ENCODE data around the gene HLA-DPB1. TPM values are rescaled to one million over a fixed set of nuclear protein-coding genes. Genes with fewer than 3 reads are reported as not detected.
A peak's percentile ranks its signal among the peaks of the same experiment; 100 is the strongest.

The HLA-DPB1 gene
- total and polyA plus RNA-seq, 5 experiments from 2014 or later, result 42.8 to 228 (median 62.2) TPM

GRCh38 chr6:33073431-33073871, 2.3 kb upstream of the HLA-DPB1 start, which contains the start of gene HLA-DPA1:
Gene HLA-DPA1 (minus strand): TSS chr6:33073649.
- ATAC-seq (peak; percentile 53 to 62), DNase-seq (peak in 7 of 10 donors; percentile 16 to 60 (median 38))
- peaks cover 26 to 72% (median 58%) of the 10 kb centered on the region in 4 donors for H3K4me1 Mint-ChIP-seq
- H3K27me3 Mint-ChIP-seq, result peaks cover 0 to 14% (median 0%) of the 10 kb centered on the region in 5 donors
- H3K9me3 Mint-ChIP-seq, result no peaks in the 10 kb centered on the region
- H3K4me3 Mint-ChIP-seq, result peak within 1 kb of the TSS; percentile 65 to 95 (median 88)
- peak within 1 kb of the TSS; percentile 32 to 96 (median 88) for H3K27ac Mint-ChIP-seq
- H3K36me3 Mint-ChIP-seq, result peaks cover 4 to 9% (median 5%) of the 10 kb centered on the region in 3 donors
- POLR2A ChIA-PET, result interaction anchor here (0.6 to 1.6 kb wide), 8 partner anchors 23 to 1240 kb away, joined by 3 to 5 read pairs (median 4); no protein-coding TSS in a partner anchor

GRCh38 chr6:33075208-33075567, 602 bp upstream of the HLA-DPB1 start:
- H3K27ac Mint-ChIP-seq, result peak overlapping the region; percentile 71 to 97 (median 92)

GRCh38 chr6:33076406-33076934, 680 bp downstream of the HLA-DPB1 start:
- H3K4me3 Mint-ChIP-seq, result peak overlapping the region; percentile 84 to 96 (median 89)
- peaks cover 36 to 86% (median 73%) of the 10 kb centered on the region in 4 donors for H3K4me1 Mint-ChIP-seq
- POLR2A ChIA-PET, result interaction anchor here (1.3 to 2.0 kb wide), 2 partner anchors 105 to 193 kb away, joined by 3 to 14 read pairs; no protein-coding TSS in a partner anchor
- peaks cover 0 to 8% (median 0%) of the 10 kb centered on the region in 3 donors for H3K36me3 Mint-ChIP-seq
- no peaks in the 10 kb centered on the region for H3K9me3 Mint-ChIP-seq
- no peak for DNase-seq
- peak overlapping the region; percentile 71 to 97 (median 92) for H3K27ac Mint-ChIP-seq
- H3K27me3 Mint-ChIP-seq, result peaks cover 0 to 8% (median 0%) of the 10 kb centered on the region in 5 donors
- ATAC-seq, result peak in 1 of 2 donors; percentile 1

More at GRCh38 chr6:33075208-33075567, 602 bp upstream of the HLA-DPB1 start:
- Mint-ChIP-seq H3K4me1 (peaks cover 27 to 79% (median 69%) of the 10 kb centered on the region in 4 donors), H3K4me3 (peak overlapping the region in 9 of 10 donors; percentile 84 to 96 (median 89)), H3K9me3 (no peaks in the 10 kb centered on the region), H3K36me3 (no peaks in the 10 kb centered on the region), H3K27me3 (peaks cover 0 to 8% (median 0%) of the 10 kb centered on the region in 5 donors)
- POLR2A ChIA-PET, result interaction anchor here (0.8 to 2.0 kb wide), 3 partner anchors 103 to 231 kb away, joined by 3 to 14 read pairs (median 3); no protein-coding TSS in a partner anchor
- ATAC-seq (peak; percentile 0 to 3), DNase-seq (no peak)

GRCh38 chr6:33077908-33078307, 2.1 kb downstream of the HLA-DPB1 start:
- Mint-ChIP-seq H3K27ac (peak overlapping the region in 7 of 10 donors; percentile 20 to 85 (median 74)), H3K4me3 (peak overlapping the region; percentile 65 to 90 (median 84)), H3K36me3 (peaks cover 3 to 14% (median 4%) of the 10 kb centered on the region in 3 donors), H3K27me3 (peaks cover 0 to 8% (median 0%) of the 10 kb centered on the region in 5 donors), H3K4me1 (peaks cover 41 to 87% (median 73%) of the 10 kb centered on the region in 4 donors), H3K9me3 (no peaks in the 10 kb centered on the region)
- ATAC-seq, result no peak
- no peak for DNase-seq
- POLR2A ChIA-PET, result no interaction called here

- H3K36me3 Mint-ChIP-seq, result peaks cover 4 to 18% (median 4%) of the 10 kb centered on the region in 3 donors
- POLR2A ChIA-PET, result no interaction called here
- H3K27me3 Mint-ChIP-seq, result peaks cover 0 to 7% (median 0%) of the 10 kb centered on the region in 5 donors
- peak overlapping the region in 3 of 10 donors; percentile 49 to 84 (median 77) for H3K27ac Mint-ChIP-seq
- ATAC-seq (no peak), DNase-seq (no peak)
- H3K4me3 Mint-ChIP-seq, result peak overlapping the region in 6 of 10 donors; percentile 44 to 88 (median 74)
- no peaks in the 10 kb centered on the region for H3K9me3 Mint-ChIP-seq
- H3K4me1 Mint-ChIP-seq, result peaks cover 38 to 85% (median 71%) of the 10 kb centered on the region in 4 donors
Observed at GRCh38 chr6:33078442-33078841, 2.7 kb downstream of the HLA-DPB1 start.

GRCh38 chr6:33078919-33079521, 3.2 kb downstream of the HLA-DPB1 start:
- no peak for ATAC-seq
- Mint-ChIP-seq H3K9me3 (no peaks in the 10 kb centered on the region), H3K27me3 (peaks cover 0 to 6% (median 0%) of the 10 kb centered on the region in 5 donors), H3K27ac (peak overlapping the region in 7 of 10 donors; percentile 34 to 77 (median 57)), H3K4me3 (peak overlapping the region in 4 of 10 donors; percentile 12 to 61 (median 25)), H3K4me1 (peaks cover 36 to 81% (median 67%) of the 10 kb centered on the region in 4 donors), H3K36me3 (peaks cover 4 to 22% (median 4%) of the 10 kb centered on the region in 3 donors)
- POLR2A ChIA-PET, result no interaction called here
- no peak for DNase-seq

GRCh38 chr6:33079580-33079979, 3.8 kb downstream of the HLA-DPB1 start:
- peak overlapping the region in 2 of 10 donors; percentile 55 to 77 for H3K27ac Mint-ChIP-seq
- H3K9me3 Mint-ChIP-seq, result no peaks in the 10 kb centered on the region
- H3K36me3 Mint-ChIP-seq, result peaks cover 4 to 28% (median 4%) of the 10 kb centered on the region in 3 donors
- peaks cover 0 to 6% (median 0%) of the 10 kb centered on the region in 5 donors for H3K27me3 Mint-ChIP-seq
- peak overlapping the region in 3 of 10 donors; percentile 20 to 55 (median 39) for H3K4me3 Mint-ChIP-seq
- DNase-seq, result no peak
- POLR2A ChIA-PET, result interaction anchor here (0.5 kb wide), 1 partner anchor 176 kb away, joined by 3 read pairs; no protein-coding TSS in a partner anchor
- no peak for ATAC-seq
- H3K4me1 Mint-ChIP-seq, result peaks cover 36 to 81% (median 67%) of the 10 kb centered on the region in 4 donors

- no peaks in the 10 kb centered on the region for H3K9me3 Mint-ChIP-seq
Observed at GRCh38 chr6:33080127-33081089, 4.6 kb downstream of the HLA-DPB1 start.

GRCh38 chr6:33081098-33081824, 5.5 kb downstream of the HLA-DPB1 start:
- DNase-seq (no peak), ATAC-seq (no peak)
- H3K27me3 Mint-ChIP-seq, result peaks cover 0 to 6% (median 0%) of the 10 kb centered on the region in 5 donors
- H3K4me1 Mint-ChIP-seq, result peaks cover 33 to 68% (median 58%) of the 10 kb centered on the region in 4 donors
- peak overlapping the region in 7 of 10 donors; percentile 36 to 82 (median 56) for H3K27ac Mint-ChIP-seq
- peak overlapping the region in 4 of 10 donors; percentile 25 to 66 (median 44) for H3K4me3 Mint-ChIP-seq
- H3K36me3 Mint-ChIP-seq, result peaks cover 4 to 42% (median 4%) of the 10 kb centered on the region in 3 donors
- no peaks in the 10 kb centered on the region for H3K9me3 Mint-ChIP-seq
- POLR2A ChIA-PET, result interaction anchor here (0.8 kb wide), 1 partner anchor 460 kb away, joined by 3 read pairs; no protein-coding TSS in a partner anchor

More at GRCh38 chr6:33080127-33081089, 4.6 kb downstream of the HLA-DPB1 start:
- Mint-ChIP-seq H3K36me3 (peaks cover 4 to 34% (median 4%) of the 10 kb centered on the region in 3 donors), H3K27ac (peak overlapping the region in 7 of 10 donors; percentile 46 to 77 (median 53)), H3K27me3 (peaks cover 0 to 6% (median 0%) of the 10 kb centered on the region in 5 donors), H3K4me1 (peaks cover 33 to 76% (median 61%) of the 10 kb centered on the region in 4 donors), H3K4me3 (peak overlapping the region in 8 of 10 donors; percentile 43 to 81 (median 64))
- POLR2A ChIA-PET, result interaction anchor here (0.5 kb wide), 1 partner anchor 175 kb away, joined by 3 read pairs; no protein-coding TSS in a partner anchor
- ATAC-seq, result no peak
- DNase-seq, result no peak

- no peaks in the 10 kb centered on the region for H3K9me3 Mint-ChIP-seq
- DNase-seq, result peak in 1 of 10 donors; percentile 20
- peak overlapping the region in 4 of 10 donors; percentile 17 to 90 (median 43) for H3K27ac Mint-ChIP-seq
- POLR2A ChIA-PET, result no interaction called here
- H3K4me1 Mint-ChIP-seq, result peaks cover 26 to 53% (median 48%) of the 10 kb centered on the region in 4 donors
- H3K27me3 Mint-ChIP-seq, result peaks cover 0 to 4% (median 0%) of the 10 kb centered on the region in 5 donors
- H3K36me3 Mint-ChIP-seq, result peaks cover 4 to 52% (median 4%) of the 10 kb centered on the region in 3 donors
- H3K4me3 Mint-ChIP-seq, result no peak overlapping the region
- ATAC-seq, result no peak
Observed at GRCh38 chr6:33082702-33083101, 6.9 kb downstream of the HLA-DPB1 start.

GRCh38 chr6:33085627-33086026, 9.8 kb downstream of the HLA-DPB1 start:
- no peak overlapping the region for H3K4me3 Mint-ChIP-seq
- no peaks in the 10 kb centered on the region for H3K9me3 Mint-ChIP-seq
- ATAC-seq (no peak), DNase-seq (no peak)
- no peaks in the 10 kb centered on the region for H3K27me3 Mint-ChIP-seq
- peaks cover 4 to 51% (median 4%) of the 10 kb centered on the region in 3 donors for H3K36me3 Mint-ChIP-seq
- peak overlapping the region in 3 of 10 donors; percentile 15 to 54 (median 34) for H3K27ac Mint-ChIP-seq
- peaks cover 12 to 25% (median 21%) of the 10 kb centered on the region in 4 donors for H3K4me1 Mint-ChIP-seq
- POLR2A ChIA-PET, result no interaction called here

Measured in naive thymus-derived CD8-positive, alpha-beta T cell (primary cell).